Mesothelial cell of epicardium (in vitro differentiated cells): ENCODE data around the gene ZNF664. TPM values are rescaled to one million over a fixed set of nuclear protein-coding genes. Genes with fewer than 3 reads are reported as not detected.

Source experiments
- DNase-seq, 2 experiments: peaks; one replicate each; pipeline ENCODE4 v3.0.0; 2021; ENCODE audit warnings: low spot score in 2 of 2; ENCODE audit not compliant: unreplicated experiment in 2 of 2
- H3K27ac Mint-ChIP-seq: 2 replicates; pipeline ENCODE4 v1.8.0; 2021; ENCODE audit warnings: mixed read lengths
- H3K27me3 Mint-ChIP-seq: 2 replicates; pipeline ENCODE4 v1.8.0; 2021; ENCODE audit warnings: low read depth, mixed read lengths
- H3K36me3 Mint-ChIP-seq: 2 replicates; pipeline ENCODE4 v1.8.0; 2021; ENCODE audit warnings: mixed read lengths
- H3K4me1 Mint-ChIP-seq: 2 replicates; pipeline ENCODE4 v1.8.0; 2021; ENCODE audit warnings: mixed read lengths
- H3K4me3 Mint-ChIP-seq: 2 replicates; pipeline ENCODE4 v1.8.0; 2021; ENCODE audit warnings: mild to moderate bottlenecking, moderate library complexity, mixed read lengths
- H3K9me3 Mint-ChIP-seq: 2 replicates; pipeline ENCODE4 v1.8.0; 2021; ENCODE audit warnings: mixed read lengths
- total RNA-seq: library from RNA; stranded (reverse); gene quantifications from 3 replicates; pipeline ENCODE4 v1.2.1, GENCODE V29; 2021
- TF ChIP-seq, protein P1 (sequence below): fragments of 200-600 bp; sonication (generic); IDR thresholded peaks from one replicate; pipeline ENCODE4 v1.5.0; 2021; ENCODE audit warnings: antibody characterized with exemption; ENCODE audit not compliant: unreplicated experiment

ZNF664 gene
- total RNA-seq, 1 donor from 2014 or later = 112 TPM

DNA sequence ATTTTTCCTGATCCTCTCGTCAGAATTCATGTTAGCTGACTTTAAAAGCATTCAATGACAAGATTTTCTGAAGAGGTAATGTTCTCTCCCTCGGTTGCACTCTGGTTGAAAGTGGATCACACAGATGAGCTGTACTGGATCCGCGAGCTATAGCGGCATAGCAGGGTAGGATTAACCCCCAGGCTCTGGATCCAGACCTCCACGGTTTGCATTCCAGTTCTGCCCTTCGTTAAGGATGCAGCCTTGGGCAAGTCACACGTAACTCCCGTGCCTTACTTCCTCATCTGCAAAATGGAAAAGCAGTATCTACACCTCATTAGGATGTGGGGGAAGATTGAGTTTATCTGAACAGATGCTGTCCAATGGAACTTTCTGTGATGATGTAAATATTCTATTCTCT, 14.1 kb upstream of the ZNF664 start:
- no peak for DNase-seq
- H3K4me3 Mint-ChIP-seq = no peak overlapping the region
- no peaks in the 10 kb centered on the region for H3K9me3 Mint-ChIP-seq
- H3K4me1 Mint-ChIP-seq = peaks cover 20% of the 10 kb centered on the region
- TF ChIP-seq, protein P1, sequence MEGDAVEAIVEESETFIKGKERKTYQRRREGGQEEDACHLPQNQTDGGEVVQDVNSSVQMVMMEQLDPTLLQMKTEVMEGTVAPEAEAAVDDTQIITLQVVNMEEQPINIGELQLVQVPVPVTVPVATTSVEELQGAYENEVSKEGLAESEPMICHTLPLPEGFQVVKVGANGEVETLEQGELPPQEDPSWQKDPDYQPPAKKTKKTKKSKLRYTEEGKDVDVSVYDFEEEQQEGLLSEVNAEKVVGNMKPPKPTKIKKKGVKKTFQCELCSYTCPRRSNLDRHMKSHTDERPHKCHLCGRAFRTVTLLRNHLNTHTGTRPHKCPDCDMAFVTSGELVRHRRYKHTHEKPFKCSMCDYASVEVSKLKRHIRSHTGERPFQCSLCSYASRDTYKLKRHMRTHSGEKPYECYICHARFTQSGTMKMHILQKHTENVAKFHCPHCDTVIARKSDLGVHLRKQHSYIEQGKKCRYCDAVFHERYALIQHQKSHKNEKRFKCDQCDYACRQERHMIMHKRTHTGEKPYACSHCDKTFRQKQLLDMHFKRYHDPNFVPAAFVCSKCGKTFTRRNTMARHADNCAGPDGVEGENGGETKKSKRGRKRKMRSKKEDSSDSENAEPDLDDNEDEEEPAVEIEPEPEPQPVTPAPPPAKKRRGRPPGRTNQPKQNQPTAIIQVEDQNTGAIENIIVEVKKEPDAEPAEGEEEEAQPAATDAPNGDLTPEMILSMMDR = no peak
- no peaks in the 10 kb centered on the region for H3K27me3 Mint-ChIP-seq
- H3K36me3 Mint-ChIP-seq = no peaks in the 10 kb centered on the region
- no peak overlapping the region for H3K27ac Mint-ChIP-seq

DNA sequence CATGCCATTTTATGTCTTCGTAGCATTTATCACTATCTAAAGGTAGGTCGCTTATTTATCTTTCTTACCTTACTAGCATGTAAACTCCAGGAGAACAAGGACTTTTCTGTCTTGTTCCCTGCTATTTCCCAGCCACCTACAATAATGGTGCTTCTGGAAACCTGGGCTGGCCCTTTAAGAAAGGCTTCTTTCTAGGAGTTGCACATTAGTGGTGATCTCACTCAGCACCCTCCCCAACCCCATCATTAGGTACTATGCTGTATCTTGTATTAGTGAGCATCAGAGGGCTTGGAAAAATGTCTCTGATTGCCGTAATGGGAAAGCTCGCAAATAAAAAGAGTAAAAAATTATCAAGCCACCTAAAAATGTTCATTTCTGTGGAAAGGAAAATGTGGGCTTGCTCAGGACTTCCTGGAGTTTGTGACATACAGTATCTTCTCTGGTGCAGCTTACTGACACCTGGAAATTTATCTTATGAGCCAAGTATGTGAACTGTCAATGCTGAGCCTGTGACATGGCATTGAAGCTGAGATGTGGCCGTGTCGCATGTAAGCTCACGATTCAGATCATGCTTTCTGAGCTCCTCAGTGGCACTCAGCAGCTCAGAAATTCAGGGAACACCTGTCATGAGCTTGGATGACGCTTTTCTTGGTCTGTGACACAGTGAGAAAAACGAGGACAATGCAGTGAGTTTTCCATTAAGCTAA, 12.8 kb upstream of the ZNF664 start:
- peaks cover 20% of the 10 kb centered on the region for H3K4me1 Mint-ChIP-seq
- H3K27me3 Mint-ChIP-seq = no peaks in the 10 kb centered on the region
- DNase-seq = no peak
- H3K9me3 Mint-ChIP-seq = no peaks in the 10 kb centered on the region
- no peaks in the 10 kb centered on the region for H3K36me3 Mint-ChIP-seq
- no peak overlapping the region for H3K27ac Mint-ChIP-seq
- no peak overlapping the region for H3K4me3 Mint-ChIP-seq
- TF ChIP-seq, protein P1 = no peak

DNA sequence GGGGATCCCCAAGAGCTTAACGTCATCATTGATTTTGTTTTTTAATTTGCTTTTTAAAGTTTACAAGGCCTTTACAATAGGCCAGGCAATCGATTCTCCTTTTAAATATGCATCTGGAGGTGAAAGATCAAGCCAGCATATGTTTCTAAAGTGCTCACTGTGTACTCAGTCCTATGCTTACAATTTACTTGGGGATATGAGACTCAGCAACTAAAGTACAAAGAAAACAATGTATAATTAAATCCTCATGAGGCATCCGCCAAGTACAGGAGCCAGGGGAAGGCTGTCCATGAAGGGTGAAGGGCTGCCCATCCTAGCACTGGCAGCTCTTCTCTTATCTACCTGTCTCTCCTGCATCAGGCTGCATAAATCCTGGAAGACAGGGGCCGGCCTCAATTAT, 12.2 kb upstream of the ZNF664 start:
- Mint-ChIP-seq H3K27ac (no peak overlapping the region), H3K4me3 (no peak overlapping the region), H3K9me3 (no peaks in the 10 kb centered on the region), H3K27me3 (no peaks in the 10 kb centered on the region), H3K36me3 (no peaks in the 10 kb centered on the region), H3K4me1 (peaks cover 20% of the 10 kb centered on the region)
- no peak for DNase-seq
- TF ChIP-seq, protein P1 = no peak

DNA sequence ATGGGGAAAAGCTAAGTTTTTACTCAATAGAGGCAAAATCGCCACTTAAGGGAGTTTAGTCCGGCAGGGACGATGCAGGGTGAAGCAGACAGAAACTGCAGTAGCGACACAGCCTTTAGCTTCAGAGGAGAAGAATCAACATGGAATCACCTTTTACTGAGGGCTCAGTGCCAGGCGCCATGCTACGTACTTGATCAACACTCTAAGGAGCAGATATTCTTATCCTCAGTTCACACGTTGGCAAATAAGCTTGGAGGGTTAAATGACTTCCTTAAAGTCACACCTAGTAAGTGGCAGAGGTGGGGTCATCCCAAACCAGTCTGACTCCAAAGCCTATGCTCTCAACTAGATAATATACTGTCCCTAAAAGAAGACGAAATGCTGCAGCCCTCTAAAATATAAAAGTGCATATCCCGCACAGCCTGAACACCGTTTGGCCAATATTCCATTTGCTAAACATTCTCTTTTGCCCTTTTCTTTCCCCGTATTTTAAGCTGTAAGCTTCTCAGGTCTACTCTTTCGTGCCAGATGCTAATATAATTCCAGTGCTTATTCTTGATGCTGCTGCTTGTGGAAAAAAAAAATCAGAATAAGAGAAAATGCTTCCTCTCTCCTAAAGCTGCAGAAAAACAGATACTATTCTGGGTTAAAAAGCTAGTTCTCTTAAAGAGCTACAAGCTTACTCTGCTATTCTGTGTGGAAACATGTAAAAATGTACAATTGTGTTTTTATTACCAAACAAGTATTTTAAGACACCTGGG, 11.2 kb upstream of the ZNF664 start:
- H3K27ac Mint-ChIP-seq = no peak overlapping the region
- DNase-seq = no peak
- TF ChIP-seq, protein P1 = no peak
- H3K4me3 Mint-ChIP-seq = no peak overlapping the region
- no peaks in the 10 kb centered on the region for H3K9me3 Mint-ChIP-seq
- no peaks in the 10 kb centered on the region for H3K36me3 Mint-ChIP-seq
- H3K27me3 Mint-ChIP-seq = no peaks in the 10 kb centered on the region
- H3K4me1 Mint-ChIP-seq = peaks cover 14% of the 10 kb centered on the region

DNA sequence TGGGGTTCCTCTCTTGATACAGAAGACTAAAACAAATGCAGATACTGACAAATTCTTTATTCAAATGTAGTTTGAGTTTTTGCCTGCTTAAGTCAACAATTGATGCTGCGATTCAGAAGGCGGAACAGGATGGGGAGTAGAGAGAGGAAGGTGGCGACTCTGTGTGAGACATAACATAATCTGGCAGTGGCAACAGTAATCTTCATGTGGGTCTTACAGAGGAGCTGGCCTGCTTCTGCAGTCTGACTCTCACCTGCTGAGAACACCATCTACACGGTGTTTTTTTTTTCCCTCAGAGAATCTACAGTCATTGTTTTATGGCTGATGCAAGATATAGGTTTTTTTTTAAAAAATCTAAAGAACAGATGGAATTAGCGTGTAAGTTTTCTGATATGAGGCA, 10.5 kb upstream of the ZNF664 start:
- no peak overlapping the region for H3K27ac Mint-ChIP-seq
- no peaks in the 10 kb centered on the region for H3K27me3 Mint-ChIP-seq
- H3K4me1 Mint-ChIP-seq = peaks cover 16% of the 10 kb centered on the region
- H3K4me3 Mint-ChIP-seq = no peak overlapping the region
- no peaks in the 10 kb centered on the region for H3K9me3 Mint-ChIP-seq
- H3K36me3 Mint-ChIP-seq = no peaks in the 10 kb centered on the region
- no peak for DNase-seq
- TF ChIP-seq, protein P1 = no peak
